Hematopoietic multipotent progenitor cell treated with erythropoietin and hydrocortisone succinate and interleukin-3 and kit ligand, for 15 days (in vitro differentiated cells): ENCODE data around the gene SLC39A1.
"Not testable (repeated sequence)": the region's sequence is repeated elsewhere in the genome, so short reads cannot be mapped to it uniquely, and the experiment has no call there.

Experiments used
- DNase-seq: peaks from one replicate; pipeline ENCODE4 v3.0.0-alpha.2; 2015; ENCODE audit warnings: low spot score

SLC39A1 gene

GRCh38 chr1:153929426-153929825 lies 33.9 kb downstream of the SLC39A1 start:
- no peak for DNase-seq

GRCh38 chr1:153928791-153929341 lies 34.5 kb downstream of the SLC39A1 start:
- no peak for DNase-seq

GRCh38 chr1:153928245-153928644 lies 35.1 kb downstream of the SLC39A1 start:
- no peak for DNase-seq

- DNase-seq, result no peak
These were observed 36.9 kb downstream of the SLC39A1 start for GRCh38 chr1:153926405-153926804.

- peak; percentile 100 for DNase-seq
These were observed 40.1 kb downstream of the SLC39A1 start, which contains the start of gene GATAD2B for GRCh38 chr1:153922972-153923925. Gene GATAD2B, minus strand, starts transcription at chr1:153922972. Its CDS starts 94,625 bp downstream, at chr1:153828347.

- peak; percentile 29 for DNase-seq
These were observed 41.0 kb downstream of the SLC39A1 start for GRCh38 chr1:153922076-153922971.

- no peak for DNase-seq
These were observed 41.6 kb downstream of the SLC39A1 start for GRCh38 chr1:153921803-153922075.

GRCh38 chr1:153921080-153921802 lies 42.1 kb downstream of the SLC39A1 start:
- DNase-seq, result peak; percentile 24

- DNase-seq, result no peak
These were observed 43.2 kb downstream of the SLC39A1 start for GRCh38 chr1:153919876-153920852.

- no peak for DNase-seq
These were observed 47.0 kb downstream of the SLC39A1 start for GRCh38 chr1:153916297-153916696.

- no peak for DNase-seq
These were observed 51.0 kb downstream of the SLC39A1 start for GRCh38 chr1:153912349-153912748.

GRCh38 chr1:153910560-153910959 lies 52.8 kb downstream of the SLC39A1 start:
- not testable (repeated sequence) for DNase-seq
